ENCODE measurements around the gene PLA2G4C. TPM values are rescaled to one million over a fixed set of nuclear protein-coding genes. Genes with fewer than 3 reads are reported as not detected.

The PLA2G4C gene
- total RNA-seq, 1 donor from 2014 or later: 109 TPM

GRCh38 chr19:48000846-48001245 is 109.8 kb downstream of the PLA2G4C start:
- DNase-seq (ENCODE audit: low read depth): no peak

DNA sequence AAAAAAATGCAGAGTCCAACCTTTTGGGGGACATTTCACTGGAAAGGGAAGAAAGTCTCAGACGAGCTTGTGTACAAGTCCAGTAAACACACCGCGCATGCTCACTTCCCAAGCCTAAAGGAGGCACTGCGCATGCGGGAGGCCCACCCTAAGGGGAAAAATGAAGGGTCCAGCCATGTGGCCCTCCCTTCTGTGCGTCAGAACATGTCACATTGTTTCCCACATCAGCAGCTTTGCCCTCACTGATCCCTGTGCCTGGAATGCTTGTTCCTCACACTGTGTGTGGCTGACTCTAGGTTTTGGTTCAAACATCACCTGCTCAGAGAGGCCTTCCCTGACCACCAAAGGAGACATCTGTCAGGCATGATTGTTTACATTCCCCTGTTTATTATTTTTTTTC is 111.8 kb downstream of the PLA2G4C start:
- DNase-seq (ENCODE audit: low read depth): no peak

Other genes starting within 250 kb of the PLA2G4C start
- gene SULT2A1, start 224.5 kb downstream of the PLA2G4C start, total RNA-seq: not detected in 2 replicates
- gene BSPH1, start 118.6 kb downstream of the PLA2G4C start, total RNA-seq: not detected in 2 replicates
- gene ELSPBP1, start 116.2 kb downstream of the PLA2G4C start, total RNA-seq: not detected in 2 replicates
- not detected in 2 replicates for gene CABP5, start 66.7 kb downstream of the PLA2G4C start, total RNA-seq
- gene LIG1, start 59.5 kb upstream of the PLA2G4C start, total RNA-seq: 8.4 and 8.9 TPM in 2 replicates
- gene ZSWIM9, start 59.9 kb upstream of the PLA2G4C start, total RNA-seq: 1.3 and 2.1 TPM in 2 replicates
- gene CARD8, start 145.1 kb upstream of the PLA2G4C start, total RNA-seq: 20.7 and 23.0 TPM in 2 replicates
- not detected in 2 replicates for gene ZNF114, start 159.3 kb upstream of the PLA2G4C start, total RNA-seq
- gene EMP3, start 214.7 kb upstream of the PLA2G4C start, total RNA-seq: 261 and 322 TPM in 2 replicates

Data from myocyte (in vitro differentiated cells).